Jurkat, Clone E6-1 (cell line): ENCODE data around the gene PTPRN2.
"Not testable (repeated sequence)": the region's sequence is repeated elsewhere in the genome, so short reads cannot be mapped to it uniquely, and the experiment has no call there.

Experiments
- DNase-seq: peaks from one replicate; pipeline ENCODE4 v3.0.0-alpha.2; 2011; ENCODE audit warnings: low read depth, low spot score
- H3K4me3 ChIP-seq: 2 replicates; pipeline ENCODE4 v1.5.1; 2011; ENCODE audit warnings: mild to moderate bottlenecking, low read length, control low read depth, moderate library complexity

Gene PTPRN2

GRCh38 chr7:157577061-157577460, 1010.6 kb downstream of the PTPRN2 start:
- DNase-seq = peak; percentile 39

GRCh38 chr7:157576415-157576814, 1011.2 kb downstream of the PTPRN2 start:
- no peak for DNase-seq
- no peak overlapping the region for H3K4me3 ChIP-seq

More at GRCh38 chr7:157577061-157577460, 1010.6 kb downstream of the PTPRN2 start:
- no peak overlapping the region for H3K4me3 ChIP-seq

- peak; percentile 56 for DNase-seq
- H3K4me3 ChIP-seq = no peak overlapping the region
Measured at GRCh38 chr7:157575777-157576176, 1011.8 kb downstream of the PTPRN2 start.

- no peak overlapping the region for H3K4me3 ChIP-seq
- DNase-seq = no peak
Measured at GRCh38 chr7:157574914-157575586, 1012.6 kb downstream of the PTPRN2 start.

- no peak for DNase-seq
Measured at GRCh38 chr7:157574120-157574825, 1013.4 kb downstream of the PTPRN2 start.

GRCh38 chr7:157573244-157573643, 1014.4 kb downstream of the PTPRN2 start:
- no peak for DNase-seq
- H3K4me3 ChIP-seq = no peak overlapping the region

More at GRCh38 chr7:157574120-157574825, 1013.4 kb downstream of the PTPRN2 start:
- H3K4me3 ChIP-seq = no peak overlapping the region

- no peak overlapping the region for H3K4me3 ChIP-seq
- no peak for DNase-seq
Measured at GRCh38 chr7:157572622-157573021, 1015.0 kb downstream of the PTPRN2 start.

GRCh38 chr7:157570531-157571200, 1017.0 kb downstream of the PTPRN2 start:
- DNase-seq = no peak
- H3K4me3 ChIP-seq = no peak overlapping the region

GRCh38 chr7:157569967-157570366, 1017.7 kb downstream of the PTPRN2 start:
- no peak for DNase-seq
- H3K4me3 ChIP-seq = no peak overlapping the region

- DNase-seq = peak; percentile 26
- peak overlapping the region; percentile 21; the same call in 1 of the 2 replicates for H3K4me3 ChIP-seq
Measured at GRCh38 chr7:157568770-157569584, 1018.6 kb downstream of the PTPRN2 start.

- no peak for DNase-seq
- H3K4me3 ChIP-seq = peak overlapping the region; percentile 21; the same call in 1 of the 2 replicates
Measured at GRCh38 chr7:157568106-157568769, 1019.4 kb downstream of the PTPRN2 start.

GRCh38 chr7:157567666-157568065, 1020.0 kb downstream of the PTPRN2 start:
- H3K4me3 ChIP-seq = no peak overlapping the region
- DNase-seq = no peak

- H3K4me3 ChIP-seq = no peak overlapping the region
- no peak for DNase-seq
Measured at GRCh38 chr7:157566631-157567006, 1021.0 kb downstream of the PTPRN2 start.

- no peak overlapping the region for H3K4me3 ChIP-seq
- DNase-seq = no peak
Measured at GRCh38 chr7:157565981-157566630, 1021.5 kb downstream of the PTPRN2 start.

- no peak for DNase-seq
- H3K4me3 ChIP-seq = no peak overlapping the region
Measured at GRCh38 chr7:157565201-157565626, 1022.4 kb downstream of the PTPRN2 start.

- DNase-seq = no peak
- H3K4me3 ChIP-seq = no peak overlapping the region
Measured at GRCh38 chr7:157564517-157565177, 1023.0 kb downstream of the PTPRN2 start.

- H3K4me3 ChIP-seq, DNase-seq: not testable (repeated sequence)
Measured at GRCh38 chr7:157563467-157564135, 1024.0 kb downstream of the PTPRN2 start.
